Parathyroid adenoma (tissue), 2 donors: Measurements from ENCODE around the gene FUBP3.

Source experiments
- H2AFZ ChIP-seq: fragments of 300-600 bp; sonication (generic); one replicate; pipeline ENCODE4 v1.7.0; 2017; ENCODE audit warnings: antibody characterized with exemption, mild to moderate bottlenecking
- H3K27ac ChIP-seq: fragments of 300-600 bp; sonication (generic); one replicate; pipeline ENCODE4 v1.7.0; 2017
- H3K27me3 ChIP-seq: fragments of 300-600 bp; sonication (generic); one replicate; pipeline ENCODE4 v1.7.0; 2017; ENCODE audit warnings: low read length; ENCODE audit not compliant: control insufficient read depth, insufficient read depth
- H3K36me3 ChIP-seq: fragments of 300-600 bp; sonication (generic); one replicate; pipeline ENCODE4 v1.7.0; 2017; ENCODE audit warnings: low read length; ENCODE audit not compliant: control insufficient read depth, insufficient read depth
- H3K4me1 ChIP-seq: fragments of 300-600 bp; sonication (generic); one replicate; pipeline ENCODE4 v1.7.0; 2017; ENCODE audit warnings: control low read depth
- H3K4me2 ChIP-seq: fragments of 300-600 bp; sonication (generic); one replicate; pipeline ENCODE4 v1.7.0; 2017; ENCODE audit warnings: low read length
- H3K4me3 ChIP-seq: fragments of 300-600 bp; sonication (generic); one replicate; pipeline ENCODE4 v1.7.0; 2017; ENCODE audit warnings: low read depth, low read length
- H3K79me2 ChIP-seq: fragments of 300-600 bp; sonication (generic); one replicate; pipeline ENCODE4 v1.7.0; 2017; ENCODE audit warnings: control low read depth
- H3K9ac ChIP-seq: fragments of 300-600 bp; sonication (generic); one replicate; pipeline ENCODE4 v1.7.0; 2017; ENCODE audit warnings: mild to moderate bottlenecking
- H3K9me3 ChIP-seq: fragments of 300-600 bp; sonication (generic); one replicate; pipeline ENCODE4 v1.7.0; 2017; ENCODE audit warnings: low read length; ENCODE audit not compliant: control insufficient read depth
- TF ChIP-seq, protein P1 (sequence below): fragments of 300-600 bp; sonication (generic); IDR thresholded peaks from one replicate; pipeline ENCODE4 v1.7.0; 2017; ENCODE audit warnings: antibody characterized with exemption, mild to moderate bottlenecking
- donor health status: primary hyperparathyroidism.

Gene FUBP3

DNA sequence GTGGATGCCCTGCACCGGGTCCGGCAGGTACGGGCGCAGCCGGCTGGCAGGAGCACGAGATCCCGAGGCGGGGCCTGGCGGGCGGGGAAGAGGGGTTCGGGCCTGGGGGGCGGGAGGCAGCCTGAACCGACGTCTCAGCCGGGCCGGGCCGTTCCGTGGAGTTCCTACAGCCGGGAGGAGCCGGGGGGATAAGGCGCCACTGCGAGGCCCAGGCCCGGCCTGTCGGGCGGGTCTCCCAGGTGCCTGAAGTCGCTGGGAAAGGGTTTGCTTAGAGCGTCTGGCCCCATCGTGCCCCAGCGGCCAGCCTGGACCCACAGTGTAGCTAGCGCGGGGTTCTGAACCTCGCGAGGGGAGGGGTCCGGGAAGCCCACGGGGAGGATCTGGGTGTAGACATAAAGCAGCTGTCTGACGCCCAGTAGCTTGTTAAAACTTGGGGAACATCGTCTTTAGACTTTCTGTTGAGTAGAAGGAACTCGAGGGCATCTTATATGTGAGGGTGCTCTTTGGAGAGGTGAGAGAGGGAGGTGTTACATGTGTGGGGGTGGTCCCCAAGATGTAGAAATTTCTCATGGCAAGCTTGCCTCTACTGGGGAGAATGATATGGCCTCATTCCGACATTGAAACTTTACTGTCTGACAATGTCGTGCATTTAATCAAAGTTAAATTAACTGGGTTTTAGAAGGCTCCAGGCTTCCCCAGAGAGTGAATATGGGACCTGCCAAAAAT is 524 bp downstream of the FUBP3 start:
- Histone ChIP-seq H3K9me3 (no peaks in the 10 kb centered on the region), H3K4me2 (peak overlapping the region; percentile 77), H3K9ac (peak overlapping the region; percentile 57), H2AFZ (peak overlapping the region; percentile 68), H3K36me3 (no peaks in the 10 kb centered on the region), H3K4me3 (peak overlapping the region; percentile 85), H3K4me1 (peaks cover 4% of the 10 kb centered on the region), H3K27me3 (no peaks in the 10 kb centered on the region), H3K27ac (peak overlapping the region; percentile 29), H3K79me2 (peaks cover 19% of the 10 kb centered on the region)
- TF ChIP-seq, protein P1, sequence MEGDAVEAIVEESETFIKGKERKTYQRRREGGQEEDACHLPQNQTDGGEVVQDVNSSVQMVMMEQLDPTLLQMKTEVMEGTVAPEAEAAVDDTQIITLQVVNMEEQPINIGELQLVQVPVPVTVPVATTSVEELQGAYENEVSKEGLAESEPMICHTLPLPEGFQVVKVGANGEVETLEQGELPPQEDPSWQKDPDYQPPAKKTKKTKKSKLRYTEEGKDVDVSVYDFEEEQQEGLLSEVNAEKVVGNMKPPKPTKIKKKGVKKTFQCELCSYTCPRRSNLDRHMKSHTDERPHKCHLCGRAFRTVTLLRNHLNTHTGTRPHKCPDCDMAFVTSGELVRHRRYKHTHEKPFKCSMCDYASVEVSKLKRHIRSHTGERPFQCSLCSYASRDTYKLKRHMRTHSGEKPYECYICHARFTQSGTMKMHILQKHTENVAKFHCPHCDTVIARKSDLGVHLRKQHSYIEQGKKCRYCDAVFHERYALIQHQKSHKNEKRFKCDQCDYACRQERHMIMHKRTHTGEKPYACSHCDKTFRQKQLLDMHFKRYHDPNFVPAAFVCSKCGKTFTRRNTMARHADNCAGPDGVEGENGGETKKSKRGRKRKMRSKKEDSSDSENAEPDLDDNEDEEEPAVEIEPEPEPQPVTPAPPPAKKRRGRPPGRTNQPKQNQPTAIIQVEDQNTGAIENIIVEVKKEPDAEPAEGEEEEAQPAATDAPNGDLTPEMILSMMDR = no peak

DNA sequence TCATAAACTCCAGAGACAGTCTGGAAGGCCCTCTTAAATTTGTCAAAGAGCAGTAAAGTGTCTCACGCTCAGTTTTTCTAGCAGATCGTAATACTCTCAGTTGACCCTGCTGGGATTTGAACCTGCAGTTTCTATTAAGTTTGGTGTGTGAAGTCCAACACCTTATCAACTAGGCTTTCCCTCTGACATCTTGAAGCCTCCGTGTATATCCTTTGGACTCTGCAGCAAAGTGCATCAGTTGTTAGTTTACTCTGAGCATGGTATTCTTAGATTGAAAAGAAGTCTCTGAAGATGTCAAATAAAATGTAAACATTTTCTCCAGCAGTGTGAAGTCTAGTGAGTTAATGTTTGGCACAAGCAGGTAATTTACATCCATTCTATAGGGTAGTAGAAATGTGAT is 2.4 kb downstream of the FUBP3 start:
- TF ChIP-seq, protein P1 = no peak
- peaks cover 20% of the 10 kb centered on the region for H3K79me2 ChIP-seq
- no peaks in the 10 kb centered on the region for H3K9me3 ChIP-seq
- no peaks in the 10 kb centered on the region for H3K27me3 ChIP-seq
- H3K9ac ChIP-seq = no peak overlapping the region
- H3K4me2 ChIP-seq = no peak overlapping the region
- no peaks in the 10 kb centered on the region for H3K36me3 ChIP-seq
- no peak overlapping the region for H3K27ac ChIP-seq
- no peak overlapping the region for H3K4me3 ChIP-seq
- peaks cover 4% of the 10 kb centered on the region for H3K4me1 ChIP-seq
- no peak overlapping the region for H2AFZ ChIP-seq

DNA sequence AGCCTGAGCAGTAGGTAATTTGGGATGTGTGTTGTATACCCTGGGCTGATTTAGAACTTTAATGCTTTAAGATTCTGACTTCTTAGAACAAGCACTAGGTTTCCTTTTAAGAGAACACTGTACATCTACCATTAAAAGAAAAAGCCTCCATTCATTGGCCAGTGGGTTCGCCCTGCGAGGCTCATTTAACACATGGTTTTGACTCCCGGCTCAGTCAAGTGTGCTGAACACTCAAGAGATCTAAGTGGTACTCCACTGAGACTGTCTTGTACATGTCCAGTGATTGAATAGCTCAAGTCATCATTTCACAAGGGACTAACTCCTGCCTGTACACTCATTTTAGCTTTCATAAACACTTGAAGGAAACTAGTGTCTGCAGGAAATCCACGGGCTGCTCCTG is 3.9 kb downstream of the FUBP3 start:
- Histone ChIP-seq H3K9me3 (no peaks in the 10 kb centered on the region), H3K4me3 (no peak overlapping the region), H3K27ac (no peak overlapping the region), H3K36me3 (no peaks in the 10 kb centered on the region), H3K79me2 (peaks cover 20% of the 10 kb centered on the region), H3K27me3 (no peaks in the 10 kb centered on the region), H3K4me2 (no peak overlapping the region), H3K4me1 (peaks cover 4% of the 10 kb centered on the region), H3K9ac (no peak overlapping the region), H2AFZ (no peak overlapping the region)
- TF ChIP-seq, protein P1 = no peak

DNA sequence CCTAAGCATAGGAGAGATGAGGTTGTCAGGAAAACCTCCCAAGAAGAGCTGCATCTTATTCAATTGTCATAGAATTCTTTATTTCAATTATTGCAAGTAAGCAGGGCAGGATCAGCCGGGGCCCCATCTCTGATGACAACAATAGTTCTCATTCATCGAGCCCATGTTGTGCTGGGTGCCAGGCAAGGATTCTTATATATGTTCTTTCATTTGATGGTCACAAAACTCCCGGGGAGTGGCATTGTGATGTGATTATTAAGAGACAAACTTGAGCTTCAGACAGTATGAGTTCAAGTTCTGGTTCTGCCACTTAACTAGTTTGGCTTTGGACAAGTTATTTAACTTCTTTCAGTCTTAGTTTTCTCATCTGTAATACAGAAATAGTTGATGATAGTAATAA is 8.5 kb downstream of the FUBP3 start:
- Histone ChIP-seq H3K79me2 (peaks cover 13% of the 10 kb centered on the region), H3K9me3 (no peaks in the 10 kb centered on the region), H3K36me3 (no peaks in the 10 kb centered on the region), H3K27ac (no peak overlapping the region), H3K4me3 (no peak overlapping the region), H3K27me3 (no peaks in the 10 kb centered on the region), H3K9ac (no peak overlapping the region), H3K4me2 (no peak overlapping the region), H3K4me1 (no peaks in the 10 kb centered on the region), H2AFZ (no peak overlapping the region)
- TF ChIP-seq, protein P1 = no peak

DNA sequence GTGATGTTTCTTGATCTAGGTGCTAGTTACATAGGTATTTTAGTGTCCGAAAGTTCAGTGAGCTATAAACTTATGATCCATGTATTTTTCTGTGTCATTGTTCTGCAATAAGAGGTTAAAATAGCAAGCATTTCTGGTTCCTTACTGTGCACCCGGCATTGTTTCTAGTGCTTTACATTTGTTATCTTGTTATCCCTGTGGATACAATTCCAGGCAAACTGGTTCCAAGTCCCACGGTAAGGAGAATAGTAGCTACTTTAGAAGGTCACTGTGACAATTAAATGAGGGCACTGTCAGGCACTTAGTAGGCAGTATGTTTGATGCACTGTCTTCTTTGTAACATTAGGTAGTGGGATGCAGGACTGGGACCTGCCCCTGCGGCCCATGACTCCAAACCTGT is 9.0 kb downstream of the FUBP3 start:
- Histone ChIP-seq H3K27ac (no peak overlapping the region), H3K27me3 (no peaks in the 10 kb centered on the region), H3K9me3 (no peaks in the 10 kb centered on the region), H3K4me2 (no peak overlapping the region), H3K4me3 (no peak overlapping the region), H2AFZ (no peak overlapping the region), H3K4me1 (no peaks in the 10 kb centered on the region), H3K79me2 (peaks cover 12% of the 10 kb centered on the region), H3K36me3 (no peaks in the 10 kb centered on the region), H3K9ac (no peak overlapping the region)
- TF ChIP-seq, protein P1 = no peak
